Endodermal cell (in vitro differentiated cells): ENCODE results near the gene MPRIP. TPM values are rescaled to one million over a fixed set of nuclear protein-coding genes. Genes with fewer than 3 reads are reported as not detected.

Experiments
- DNase-seq: peaks from one replicate; pipeline ENCODE4 v3.0.0-alpha.2; 2017
- H3K27ac ChIP-seq: 2 replicates; pipeline ENCODE4 v1.5.1; 2013; ENCODE audit warnings: mild to moderate bottlenecking, low read depth, low read length, moderate library complexity
- H3K27me3 ChIP-seq: 2 replicates; pipeline ENCODE4 v1.6.1; 2013; ENCODE audit warnings: mild to moderate bottlenecking, low read length, moderate library complexity; ENCODE audit not compliant: insufficient read depth, control insufficient read depth, poor library complexity, severe bottlenecking
- H3K36me3 ChIP-seq: 2 replicates; pipeline ENCODE4 v1.7.0; 2013; ENCODE audit warnings: mild to moderate bottlenecking, low read length, moderate library complexity; ENCODE audit not compliant: control insufficient read depth, insufficient read depth
- H3K4me1 ChIP-seq: one replicate; pipeline ENCODE4 v1.7.0; 2013; ENCODE audit warnings: low read length; ENCODE audit not compliant: control insufficient read depth, insufficient read depth
- H3K4me3 ChIP-seq: 2 replicates; pipeline ENCODE4 v1.5.1; 2013; ENCODE audit warnings: mild to moderate bottlenecking, low read length, moderate library complexity
- H3K9ac ChIP-seq: 2 replicates; pipeline ENCODE4 v1.6.1; 2013; ENCODE audit warnings: mild to moderate bottlenecking, low read length, moderate library complexity; ENCODE audit not compliant: poor library complexity, severe bottlenecking; ENCODE audit errors: extremely low read depth
- H3K9me3 ChIP-seq: 2 replicates; pipeline ENCODE4 v1.6.1; 2013; ENCODE audit warnings: mild to moderate bottlenecking, low read length, moderate library complexity; ENCODE audit not compliant: control insufficient read depth
- H3K27ac Mint-ChIP-seq: 2 replicates; pipeline ENCODE4 v1.8.0; 2020; ENCODE audit warnings: mixed read lengths
- H3K27me3 Mint-ChIP-seq: 2 replicates; pipeline ENCODE4 v1.8.0; 2021; ENCODE audit warnings: mild to moderate bottlenecking, mixed read lengths; ENCODE audit not compliant: insufficient read depth
- H3K36me3 Mint-ChIP-seq: 2 replicates; pipeline ENCODE4 v1.8.0; 2020; ENCODE audit warnings: low read depth, mixed read lengths
- H3K4me1 Mint-ChIP-seq: 2 replicates; pipeline ENCODE4 v1.8.0; 2020; ENCODE audit warnings: mixed read lengths
- H3K4me3 Mint-ChIP-seq: 2 replicates; pipeline ENCODE4 v1.8.0; 2020; ENCODE audit warnings: mild to moderate bottlenecking, moderate library complexity, mixed read lengths
- H3K9me3 Mint-ChIP-seq: 2 replicates; pipeline ENCODE4 v1.8.0; 2020; ENCODE audit warnings: mild to moderate bottlenecking, mixed read lengths
- CTCF ChIP-seq: fragments of 200-600 bp; sonication (generic); conservative IDR thresholded peaks from 2 replicates; pipeline ENCODE4 v1.5.0; 2021; ENCODE audit warnings: antibody characterized with exemption, mild to moderate bottlenecking
- WGBS, 2 experiments: methylation state at CpG; one replicate each; pipeline versions ENCODE4 v1.1.5 to v1.1.7; 2013; ENCODE audit warnings: missing lambda C conversion rate in 2 of 2, mixed read lengths in 1 of 2; ENCODE audit not compliant: insufficient coverage in 1 of 2, insufficient read length in 1 of 2; 5-methylcytosine and 5-hydroxymethylcytosine counted together
- total RNA-seq, 2 donors: library from RNA; stranded (reverse); fragmentation: NEBNext Ultra II Directional in 1 of 2; extraction: Animal tissue kit (Norgen Biotek cat#: 25700) in 1 of 2; gene quantifications; 2 replicates in 1 of 2; 3 replicates in 1 of 2; pipeline ENCODE4 v1.2.1, GENCODE V29; 2021

MPRIP gene
- total RNA-seq, 2 donors from 2014 or later: 154 to 155 TPM

- no peaks in the 10 kb centered on the region for H3K9me3 ChIP-seq
- peaks cover 74% of the 10 kb centered on the region for H3K36me3 ChIP-seq
- Mint-ChIP-seq H3K4me1 (peaks cover 9% of the 10 kb centered on the region), H3K36me3 (peaks cover 69% of the 10 kb centered on the region), H3K4me3 (no peak overlapping the region), H3K27me3 (no peaks in the 10 kb centered on the region), H3K27ac (no peak overlapping the region), H3K9me3 (no peaks in the 10 kb centered on the region)
- WGBS, 2 experiments: 97 to 100% methylated on average over 7 to 9 of the region's 9 CpGs
- TF ChIP-seq CTCF: no peak
- no peaks in the 10 kb centered on the region for H3K27me3 ChIP-seq
- DNase-seq: no peak
- H3K4me1 ChIP-seq: no peaks in the 10 kb centered on the region
- no peak overlapping the region for H3K27ac ChIP-seq
- no peak overlapping the region for H3K4me3 ChIP-seq
- H3K9ac ChIP-seq: no peak overlapping the region
These were observed 137.9 kb downstream of the MPRIP start for GRCh38 chr17:17180141-17180603.

DNA sequence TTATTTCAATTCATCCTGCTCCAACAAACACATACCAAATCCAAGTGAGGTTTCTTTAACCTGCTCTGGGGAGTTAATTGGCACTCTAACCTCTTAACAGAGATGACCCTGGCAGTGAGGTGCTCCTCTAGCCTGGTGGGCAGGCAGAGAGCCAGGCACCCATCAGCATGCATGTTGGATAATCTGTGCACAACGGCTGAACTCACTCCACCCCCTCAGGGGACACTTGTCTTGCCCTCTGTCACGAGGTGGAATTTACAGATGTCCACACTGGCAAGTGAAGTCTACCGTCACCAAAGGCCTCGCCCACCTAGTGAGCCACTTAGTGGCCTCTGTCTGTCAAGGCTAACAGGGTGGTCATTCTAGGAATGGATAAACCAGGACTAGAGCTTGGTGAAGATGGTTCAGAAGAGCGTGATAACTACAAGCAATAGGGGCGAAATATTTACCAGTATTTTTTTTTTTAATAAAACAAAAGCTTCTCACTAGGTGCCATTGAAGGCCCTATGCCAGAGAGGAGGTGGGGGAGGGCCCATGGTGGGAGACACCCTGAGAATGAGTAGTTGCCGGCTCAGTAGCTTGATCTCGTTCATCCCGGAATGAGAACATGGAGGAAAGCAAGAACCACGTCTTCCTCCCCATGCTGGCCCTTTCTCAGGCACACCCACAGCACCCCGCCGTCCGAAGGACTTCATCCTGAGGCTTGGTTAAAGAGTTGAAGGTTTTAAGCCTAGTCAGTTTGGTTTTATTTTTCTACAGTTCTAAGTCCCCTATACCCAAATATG, 138.7 kb downstream of the MPRIP start:
- H3K9ac ChIP-seq: no peak overlapping the region
- no peaks in the 10 kb centered on the region for H3K27me3 ChIP-seq
- Mint-ChIP-seq H3K27ac (no peak overlapping the region), H3K27me3 (no peaks in the 10 kb centered on the region), H3K9me3 (no peaks in the 10 kb centered on the region), H3K36me3 (peaks cover 64% of the 10 kb centered on the region), H3K4me1 (peaks cover 16% of the 10 kb centered on the region), H3K4me3 (no peak overlapping the region)
- peaks cover 2% of the 10 kb centered on the region for H3K4me1 ChIP-seq
- 96 to 99% methylated on average over 9 to 12 of the region's 13 CpGs for WGBS, 2 experiments
- no peak for DNase-seq
- H3K27ac ChIP-seq: no peak overlapping the region
- no peak overlapping the region for H3K4me3 ChIP-seq
- H3K36me3 ChIP-seq: peaks cover 67% of the 10 kb centered on the region
- H3K9me3 ChIP-seq: no peaks in the 10 kb centered on the region
- TF ChIP-seq CTCF: no peak

DNA sequence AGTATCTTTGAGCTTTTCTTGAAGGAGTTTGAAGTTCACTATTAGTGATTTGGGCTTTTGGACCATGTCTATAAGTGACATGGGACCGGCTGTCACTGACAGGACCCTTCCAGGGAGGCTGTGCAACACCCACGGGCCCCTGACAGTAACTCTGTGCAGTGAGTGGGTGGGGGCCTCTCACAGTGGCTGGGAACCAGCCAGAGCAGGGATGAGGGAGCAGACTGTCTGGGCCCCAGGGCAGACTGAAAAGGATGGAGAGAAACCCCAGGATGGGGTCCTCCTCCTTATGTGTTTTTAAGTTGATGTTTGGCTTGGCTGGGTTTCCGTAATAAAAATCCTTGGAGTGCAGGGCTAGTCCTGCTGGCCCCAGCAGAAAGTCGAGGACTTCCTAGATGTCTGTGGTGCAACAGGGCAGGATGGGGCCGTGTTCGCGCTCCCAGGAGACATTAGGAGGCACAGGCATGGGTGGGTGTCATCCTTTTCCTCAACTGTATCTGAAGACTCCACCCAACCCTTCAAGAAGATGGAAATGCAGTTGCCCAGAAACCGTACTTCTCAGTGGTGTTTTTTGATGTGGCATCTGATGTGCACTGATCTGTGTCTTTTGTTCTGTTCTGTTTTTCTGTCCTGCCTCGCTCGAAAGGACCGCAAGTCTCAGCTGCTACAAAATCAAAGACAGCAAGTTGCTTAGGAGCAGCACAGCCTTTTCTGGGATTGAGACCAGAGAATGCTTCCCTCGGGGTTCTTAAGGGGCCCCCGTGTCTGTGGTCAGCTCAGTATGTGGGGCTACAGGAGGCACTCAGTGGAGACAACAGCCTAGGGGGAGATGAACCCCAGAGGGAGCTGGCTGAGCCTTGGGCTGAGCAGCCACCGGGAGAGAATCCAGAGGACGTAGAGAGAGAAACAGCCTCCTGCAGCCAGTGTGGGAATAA, 139.7 kb downstream of the MPRIP start:
- peaks cover 10% of the 10 kb centered on the region for H3K4me1 ChIP-seq
- H3K4me1 Mint-ChIP-seq: peaks cover 26% of the 10 kb centered on the region
- peaks cover 59% of the 10 kb centered on the region for H3K36me3 ChIP-seq
- no peak overlapping the region for H3K27ac ChIP-seq
- no peak for TF ChIP-seq CTCF
- peaks cover 55% of the 10 kb centered on the region for H3K36me3 Mint-ChIP-seq
- H3K9me3 ChIP-seq: no peaks in the 10 kb centered on the region
- no peak overlapping the region for H3K4me3 ChIP-seq
- no peaks in the 10 kb centered on the region for H3K27me3 ChIP-seq
- no peaks in the 10 kb centered on the region for H3K27me3 Mint-ChIP-seq
- no peak overlapping the region for H3K27ac Mint-ChIP-seq
- WGBS, 2 experiments: 83 to 88% methylated on average over 10 to 15 of the region's 15 CpGs
- no peak overlapping the region for H3K4me3 Mint-ChIP-seq
- H3K9me3 Mint-ChIP-seq: no peaks in the 10 kb centered on the region
- DNase-seq: no peak
- H3K9ac ChIP-seq: no peak overlapping the region
